SK-N-SH (cell line): ENCODE measurements around the gene DDX17. TPM values are rescaled to one million over a fixed set of nuclear protein-coding genes. Genes with fewer than 3 reads are reported as not detected.

ENCODE experiments used
- CTCF ChIA-PET: fragments of 300-600, 350-600 bp; formaldehyde crosslinking; extraction: SDS; loops from one replicate; lab custom pipeline; 2021; lab: Yijun Ruan, JAX
- POLR2A ChIA-PET: fragments of 350-600 bp; sonication (Branson Sonifier 250); formaldehyde crosslinking; extraction: SDS; loops from one replicate; lab custom pipeline; 2020; ENCODE audit warnings: antibody characterized with exemption, inconsistent platforms; lab: Yijun Ruan, JAX
- DNase-seq: peaks from one replicate; pipeline ENCODE4 v3.0.0; 2012
- H2AFZ ChIP-seq: fragments of 200-600 bp; sonication (generic); 2 replicates; pipeline ENCODE4 v1.8.1; 2016; ENCODE audit warnings: antibody characterized with exemption, mild to moderate bottlenecking, low read depth
- H3F3A ChIP-seq: fragments of 200-600 bp; sonication (generic); replicated peaks from 2 replicates; pipeline ENCODE3; 2016; ENCODE audit warnings: antibody characterized with exemption, mild to moderate bottlenecking; ENCODE audit not compliant: insufficient read depth
- H3K27ac ChIP-seq, 2 experiments: fragments of 200-500 bp in 1 of 2; fragments of 200-600 bp in 1 of 2; sonication (Bioruptor generic) in 1 of 2; sonication (generic), shearing (Covaris generic) in 1 of 2; 2 replicates each; pipeline versions ENCODE4 v1.5.1 to v1.6.1; 2014 to 2016; ENCODE audit warnings: low read depth in 2 of 2, inconsistent platforms in 1 of 2, low read length in 1 of 2, mild to moderate bottlenecking in 1 of 2, mixed read lengths in 1 of 2
- H3K27me3 ChIP-seq: fragments of 200-600 bp; sonication (generic), shearing (Covaris generic); 2 replicates; pipeline ENCODE4 v1.6.1; 2016; ENCODE audit warnings: mixed run types; ENCODE audit not compliant: insufficient read depth
- H3K36me3 ChIP-seq, 2 experiments: fragments of 200-500 bp in 1 of 2; fragments of 200-600 bp in 1 of 2; sonication (Bioruptor generic) in 1 of 2; sonication (generic) in 1 of 2; replicated peaks in 1 of 2; 2 replicates each; pipeline versions ENCODE3 to v1.5.1; 2014 to 2016; ENCODE audit warnings: low read length in 1 of 2, mild to moderate bottlenecking in 1 of 2; ENCODE audit not compliant: insufficient read depth in 2 of 2, control insufficient read depth in 1 of 2
- H3K4me1 ChIP-seq, 2 experiments: fragments of 200-500 bp in 1 of 2; fragments of 200-600 bp in 1 of 2; sonication (Bioruptor generic) in 1 of 2; sonication (generic), shearing (Covaris generic) in 1 of 2; 2 replicates each; pipeline versions ENCODE4 v1.5.1 to v1.6.1; 2014 to 2016; ENCODE audit warnings: low read depth in 1 of 2, low read length in 1 of 2, mixed run types in 1 of 2; ENCODE audit not compliant: insufficient read depth in 2 of 2, control insufficient read depth in 1 of 2
- H3K4me2 ChIP-seq: fragments of 200-600 bp; sonication (generic), shearing (Covaris generic); 2 replicates; pipeline ENCODE4 v1.6.1; 2017; ENCODE audit warnings: mixed run types
- H3K4me3 ChIP-seq, 2 experiments: fragments of 200-500 bp in 1 of 2; fragments of 200-600 bp in 1 of 2; sonication (Bioruptor generic) in 1 of 2; sonication (generic), shearing (Covaris generic) in 1 of 2; 2 replicates each; pipeline versions ENCODE4 v1.5.1 to v1.8.1; 2014 to 2016; ENCODE audit warnings: low read depth in 2 of 2, inconsistent platforms in 1 of 2, low read length in 1 of 2, mild to moderate bottlenecking in 1 of 2, mixed read lengths in 1 of 2, moderate library complexity in 1 of 2
- H3K79me2 ChIP-seq: fragments of 200-600 bp; sonication (generic); 2 replicates; pipeline ENCODE4 v1.8.1; 2017; ENCODE audit warnings: mild to moderate bottlenecking; ENCODE audit not compliant: insufficient read depth
- H3K9ac ChIP-seq: fragments of 200-600 bp; sonication (generic); 2 replicates; pipeline ENCODE4 v1.6.1; 2017; ENCODE audit warnings: mixed run types
- H3K9me2 ChIP-seq: fragments of 200-600 bp; sonication (generic); 2 replicates; pipeline ENCODE4 v1.6.1; 2017; ENCODE audit warnings: mixed run types
- H3K9me3 ChIP-seq: fragments of 200-600 bp; sonication (generic); 2 replicates; pipeline ENCODE4 v1.6.1; 2017; ENCODE audit warnings: mixed run types, mild to moderate bottlenecking, moderate library complexity
- H4K20me1 ChIP-seq: fragments of 200-600 bp; sonication (generic); 2 replicates; pipeline ENCODE4 v1.6.1; 2017; ENCODE audit warnings: mild to moderate bottlenecking, mixed run types; ENCODE audit not compliant: insufficient read depth
- CHD2 ChIP-seq: fragments of 150-350 bp; IDR thresholded peaks from 2 replicates; pipeline ENCODE4 v1.6.1; 2018; ENCODE audit warnings: low read length; ENCODE audit not compliant: partially characterized antibody
- EZH2phosphoT487 ChIP-seq: fragments of 200-600 bp; sonication (generic); IDR thresholded peaks from 2 replicates; pipeline ENCODE4 v1.6.1; 2017; ENCODE audit warnings: low read depth, mixed run types, mild to moderate bottlenecking, antibody characterized with exemption, moderate library complexity, borderline replicate concordance
- FOSL2 ChIP-seq: IDR thresholded peaks from 2 replicates; pipeline ENCODE4 v1.4.0; 2012; ENCODE audit warnings: low read depth, mild to moderate bottlenecking, moderate library complexity, borderline replicate concordance
- FOXJ3 ChIP-seq: sonication (generic); formaldehyde crosslinking; IDR thresholded peaks from 2 replicates; pipeline ENCODE4 v1.5.1; 2020; ENCODE audit warnings: mild to moderate bottlenecking, missing genetic modification reagents
- GATA2 ChIP-seq: sonication (generic); formaldehyde crosslinking; IDR thresholded peaks from 2 replicates; pipeline ENCODE4 v1.5.0; 2020; ENCODE audit warnings: mild to moderate bottlenecking, missing genetic modification reagents
- MEF2A ChIP-seq: IDR thresholded peaks from 2 replicates; pipeline ENCODE4 v1.4.0; 2012; ENCODE audit warnings: low read depth, borderline replicate concordance
- MXI1 ChIP-seq: IDR thresholded peaks from 2 replicates; pipeline ENCODE4 v1.6.1; 2012; ENCODE audit warnings: mild to moderate bottlenecking, low read depth, low read length, improper control_type of control experiment
- NFIC ChIP-seq: IDR thresholded peaks from 2 replicates; pipeline ENCODE4 v1.4.0; 2012; ENCODE audit warnings: borderline replicate concordance
- RAD21 ChIP-seq: IDR thresholded peaks from 2 replicates; pipeline ENCODE4 v1.6.1; 2012; ENCODE audit warnings: mild to moderate bottlenecking, low read length
- RFX5 ChIP-seq: IDR thresholded peaks from 2 replicates; pipeline ENCODE4 v1.6.1; 2012; ENCODE audit warnings: mild to moderate bottlenecking, improper control_type of control experiment, low read length
- RXRA ChIP-seq: IDR thresholded peaks from 2 replicates; pipeline ENCODE4 v1.4.0; 2012; ENCODE audit warnings: low read depth, mild to moderate bottlenecking, borderline replicate concordance
- TAF1 ChIP-seq: IDR thresholded peaks from 2 replicates; pipeline ENCODE4 v1.6.1; 2012; ENCODE audit warnings: low read depth, mild to moderate bottlenecking, low read length, moderate library complexity, borderline replicate concordance
- TCF12 ChIP-seq: IDR thresholded peaks from 2 replicates; pipeline ENCODE4 v1.4.0; 2012
- USF2 ChIP-seq: fragments of 150-350 bp; IDR thresholded peaks from 2 replicates; pipeline ENCODE4 v1.6.1; 2017; ENCODE audit warnings: antibody characterized with exemption, low read length, low read depth, borderline replicate concordance
- YY1 ChIP-seq: IDR thresholded peaks from 2 replicates; pipeline ENCODE4 v1.4.0; 2012; ENCODE audit warnings: low read depth, mild to moderate bottlenecking
- ZBTB33 ChIP-seq: IDR thresholded peaks from 2 replicates; pipeline ENCODE4 v1.4.0; 2012; ENCODE audit warnings: low read depth, borderline replicate concordance
- WGBS: methylation state at CpG from one replicate; pipeline ENCODE4 v1.1.6; 2017; ENCODE audit warnings: low lambda C conversion rate; 5-methylcytosine and 5-hydroxymethylcytosine counted together
- polyA plus RNA-seq, 3 experiments: library from polyadenylated mRNA; depleted of rRNA; stranded (reverse); fragments of >200 nt; gene quantifications; 2 replicates each; pipeline ENCODE4 v1.2.3, GENCODE V29; 2012
- TF ChIP-seq, protein P1 (sequence below): IDR thresholded peaks from 2 replicates; pipeline ENCODE4 v1.4.0; 2012; ENCODE audit warnings: low read depth
- TF ChIP-seq, protein P2 (sequence below): IDR thresholded peaks from 2 replicates; pipeline ENCODE4 v1.4.0; 2012; ENCODE audit warnings: low read depth, borderline replicate concordance
- TF ChIP-seq, protein P3 (sequence below): fragments of 150-350 bp; IDR thresholded peaks from 2 replicates; pipeline ENCODE4 v1.6.1; 2016; ENCODE audit warnings: mild to moderate bottlenecking, low read depth, low read length
- TF ChIP-seq, protein P4 (sequence below): fragments of 200-600 bp; sonication (generic); IDR thresholded peaks from 2 replicates; pipeline ENCODE4 v1.6.1; 2017; ENCODE audit warnings: antibody characterized with exemption, mild to moderate bottlenecking, moderate library complexity

DDX17 gene
- polyA plus RNA-seq, 1 of the 3 experiments (the other 2 are of a cell fraction) = 111 TPM

GRCh38 chr22:38549101-38549894, 43.2 kb upstream of the DDX17 start:
- DNase-seq = no peak
- TF ChIP-seq TAF1 (no peak), EZH2phosphoT487 (no peak), FOXJ3 (CRISPR knock-in tag) (no peak), MEF2A (no peak), MXI1 (no peak), GATA2 (CRISPR knock-in tag) (no peak), RFX5 (no peak), TCF12 (no peak), RXRA (no peak), ZBTB33 (no peak), CHD2 (no peak), YY1 (no peak)
- TF ChIP-seq, protein P1, sequence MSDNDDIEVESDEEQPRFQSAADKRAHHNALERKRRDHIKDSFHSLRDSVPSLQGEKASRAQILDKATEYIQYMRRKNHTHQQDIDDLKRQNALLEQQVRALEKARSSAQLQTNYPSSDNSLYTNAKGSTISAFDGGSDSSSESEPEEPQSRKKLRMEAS = no peak
- TF ChIP-seq, protein P2, sequence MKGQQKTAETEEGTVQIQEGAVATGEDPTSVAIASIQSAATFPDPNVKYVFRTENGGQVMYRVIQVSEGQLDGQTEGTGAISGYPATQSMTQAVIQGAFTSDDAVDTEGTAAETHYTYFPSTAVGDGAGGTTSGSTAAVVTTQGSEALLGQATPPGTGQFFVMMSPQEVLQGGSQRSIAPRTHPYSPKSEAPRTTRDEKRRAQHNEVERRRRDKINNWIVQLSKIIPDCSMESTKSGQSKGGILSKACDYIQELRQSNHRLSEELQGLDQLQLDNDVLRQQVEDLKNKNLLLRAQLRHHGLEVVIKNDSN = no peak
- TF ChIP-seq, all 33 proteins: peak for 0
- H3F3A ChIP-seq = no peaks in the 10 kb centered on the region
- H3K27me3 ChIP-seq = no peaks in the 10 kb centered on the region
- H3K9ac ChIP-seq = no peak overlapping the region
- no peak overlapping the region for H2AFZ ChIP-seq
- H3K4me2 ChIP-seq = no peak overlapping the region
- H3K4me3 ChIP-seq = no peak overlapping the region
- no peaks in the 10 kb centered on the region for H3K9me3 ChIP-seq
- H3K4me1 ChIP-seq = no peaks in the 10 kb centered on the region
- ChIA-PET CTCF (no interaction called here), POLR2A (no interaction called here)
- no peak overlapping the region for H3K27ac ChIP-seq
- 89% methylated on average over 7 of the region's 7 CpGs for WGBS
- no peaks in the 10 kb centered on the region for H3K36me3 ChIP-seq
- no peaks in the 10 kb centered on the region for H3K9me2 ChIP-seq
- H4K20me1 ChIP-seq = no peaks in the 10 kb centered on the region
- no peaks in the 10 kb centered on the region for H3K79me2 ChIP-seq

GRCh38 chr22:38540701-38541100, 34.6 kb upstream of the DDX17 start:
- Histone ChIP-seq H3K27ac (no peak overlapping the region), H3K36me3 (no peaks in the 10 kb centered on the region), H3K4me2 (no peak overlapping the region), H3F3A (no peaks in the 10 kb centered on the region), H3K9ac (no peak overlapping the region), H3K9me3 (no peaks in the 10 kb centered on the region), H3K4me3 (no peak overlapping the region), H3K9me2 (no peaks in the 10 kb centered on the region), H3K79me2 (no peaks in the 10 kb centered on the region), H4K20me1 (no peaks in the 10 kb centered on the region), H2AFZ (no peak overlapping the region), H3K27me3 (no peaks in the 10 kb centered on the region), H3K4me1 (no peaks in the 10 kb centered on the region)
- no peak for DNase-seq
- 92% methylated on average over 1 of the region's 2 CpGs for WGBS
- ChIA-PET POLR2A (no interaction called here), CTCF (no interaction called here)
- TF ChIP-seq USF2 = no peak
- TF ChIP-seq RXRA = no peak
- TF ChIP-seq GATA2 (CRISPR knock-in tag) = no peak
- no peak for TF ChIP-seq YY1
- TF ChIP-seq TCF12 = no peak
- no peak for TF ChIP-seq FOSL2
- TF ChIP-seq, protein P3, sequence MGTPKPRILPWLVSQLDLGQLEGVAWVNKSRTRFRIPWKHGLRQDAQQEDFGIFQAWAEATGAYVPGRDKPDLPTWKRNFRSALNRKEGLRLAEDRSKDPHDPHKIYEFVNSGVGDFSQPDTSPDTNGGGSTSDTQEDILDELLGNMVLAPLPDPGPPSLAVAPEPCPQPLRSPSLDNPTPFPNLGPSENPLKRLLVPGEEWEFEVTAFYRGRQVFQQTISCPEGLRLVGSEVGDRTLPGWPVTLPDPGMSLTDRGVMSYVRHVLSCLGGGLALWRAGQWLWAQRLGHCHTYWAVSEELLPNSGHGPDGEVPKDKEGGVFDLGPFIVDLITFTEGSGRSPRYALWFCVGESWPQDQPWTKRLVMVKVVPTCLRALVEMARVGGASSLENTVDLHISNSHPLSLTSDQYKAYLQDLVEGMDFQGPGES = no peak
- TF ChIP-seq, protein P4, sequence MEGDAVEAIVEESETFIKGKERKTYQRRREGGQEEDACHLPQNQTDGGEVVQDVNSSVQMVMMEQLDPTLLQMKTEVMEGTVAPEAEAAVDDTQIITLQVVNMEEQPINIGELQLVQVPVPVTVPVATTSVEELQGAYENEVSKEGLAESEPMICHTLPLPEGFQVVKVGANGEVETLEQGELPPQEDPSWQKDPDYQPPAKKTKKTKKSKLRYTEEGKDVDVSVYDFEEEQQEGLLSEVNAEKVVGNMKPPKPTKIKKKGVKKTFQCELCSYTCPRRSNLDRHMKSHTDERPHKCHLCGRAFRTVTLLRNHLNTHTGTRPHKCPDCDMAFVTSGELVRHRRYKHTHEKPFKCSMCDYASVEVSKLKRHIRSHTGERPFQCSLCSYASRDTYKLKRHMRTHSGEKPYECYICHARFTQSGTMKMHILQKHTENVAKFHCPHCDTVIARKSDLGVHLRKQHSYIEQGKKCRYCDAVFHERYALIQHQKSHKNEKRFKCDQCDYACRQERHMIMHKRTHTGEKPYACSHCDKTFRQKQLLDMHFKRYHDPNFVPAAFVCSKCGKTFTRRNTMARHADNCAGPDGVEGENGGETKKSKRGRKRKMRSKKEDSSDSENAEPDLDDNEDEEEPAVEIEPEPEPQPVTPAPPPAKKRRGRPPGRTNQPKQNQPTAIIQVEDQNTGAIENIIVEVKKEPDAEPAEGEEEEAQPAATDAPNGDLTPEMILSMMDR = no peak
- no peak for TF ChIP-seq EZH2phosphoT487
- TF ChIP-seq MXI1 = no peak
- TF ChIP-seq TAF1 = no peak
- TF ChIP-seq NFIC = no peak
- TF ChIP-seq RAD21 = no peak
- TF ChIP-seq RFX5 = no peak
